ENCODE data around the gene ZNF550.

ZNF550 gene

DNA sequence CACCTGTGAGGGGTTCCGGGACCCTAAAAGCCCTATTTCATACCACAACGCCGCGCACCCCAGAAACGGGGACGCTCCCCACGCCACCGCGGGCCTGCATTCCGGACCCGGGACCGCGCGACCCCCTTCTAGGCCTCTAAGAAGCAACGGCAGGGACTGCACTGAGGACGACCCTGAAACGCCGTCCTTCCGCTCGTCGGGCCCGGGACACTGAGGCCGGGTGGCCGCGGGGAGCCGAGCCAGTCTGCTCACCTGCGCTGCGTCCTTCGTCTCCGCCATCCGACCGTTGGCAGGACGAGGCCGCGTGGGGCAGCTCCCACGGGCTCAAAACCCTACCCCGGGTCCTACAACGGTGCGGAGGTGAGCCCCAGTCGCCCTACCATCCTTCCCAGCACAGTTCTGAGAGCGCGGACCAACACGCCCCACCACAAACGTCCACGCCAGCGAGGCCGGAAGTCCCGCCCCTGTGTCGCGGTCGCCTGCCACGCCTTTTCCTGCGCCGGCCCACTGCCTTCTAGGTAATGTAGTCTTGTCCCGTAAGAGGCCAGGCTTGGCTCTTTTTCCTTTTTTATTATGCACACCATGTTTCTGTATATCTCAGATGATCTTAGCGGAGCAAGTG lies at the start of gene ZNF550:
ZNF550 (minus strand) TSS at position 460 of the 622 bp plus-strand sequence; CDS start at position 279, 181 bp downstream.
- DNase-seq: peak; percentile 48

DNA sequence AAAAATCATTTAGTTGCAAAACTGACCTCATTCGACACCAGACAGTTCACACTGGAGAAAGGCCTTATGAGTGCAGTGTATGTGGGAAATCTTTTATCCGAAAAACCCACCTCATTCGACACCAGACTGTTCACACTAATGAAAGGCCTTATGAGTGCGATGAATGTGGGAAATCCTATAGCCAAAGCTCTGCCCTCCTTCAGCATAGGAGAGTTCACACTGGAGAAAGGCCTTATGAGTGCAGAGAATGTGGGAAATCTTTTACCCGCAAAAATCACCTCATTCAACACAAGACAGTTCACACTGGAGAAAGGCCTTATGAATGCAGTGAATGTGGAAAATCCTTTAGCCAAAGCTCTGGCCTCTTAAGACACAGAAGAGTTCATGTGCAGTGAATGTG lies 47.3 kb upstream of the ZNF550 start:
- no peak for DNase-seq

DNA sequence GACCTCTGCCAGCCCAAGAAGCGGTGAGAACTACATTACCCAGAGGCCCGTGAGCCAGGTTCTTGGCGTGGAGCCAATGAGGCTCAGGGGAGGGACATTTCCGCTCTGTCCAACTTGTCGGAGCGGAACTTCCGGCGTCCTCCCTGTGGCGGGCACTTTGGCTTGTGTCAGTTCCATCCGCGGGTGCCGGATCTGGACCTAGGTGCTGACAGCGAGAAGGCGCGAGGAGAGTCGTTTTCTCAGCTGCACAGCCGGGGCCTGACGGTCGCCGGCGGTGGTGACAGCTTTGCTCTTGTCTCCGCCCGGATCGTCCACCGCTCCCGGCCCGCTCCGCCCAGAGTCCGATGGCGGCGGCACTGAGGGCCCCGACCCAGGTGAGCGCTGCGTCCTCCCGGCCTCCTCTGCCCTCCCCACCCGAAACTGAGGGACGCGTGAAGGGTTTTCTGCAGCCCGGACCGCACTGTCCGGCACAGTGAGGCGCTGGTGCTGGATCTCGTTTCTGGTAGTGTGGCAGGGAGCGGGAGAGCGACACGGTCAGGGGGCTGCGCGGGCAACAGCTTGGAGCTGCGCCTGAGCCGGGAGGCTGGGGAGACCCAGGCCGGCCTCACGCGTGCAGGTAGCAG lies 40.2 kb upstream of the ZNF550 start, which contains the start of gene ZNF530:
ZNF530 (plus strand) TSS at position 125 of the 623 bp plus-strand sequence. CDS start 4,461 bp downstream, outside the sequence.
- DNase-seq: peak; percentile 72

GRCh38 chr19:57599377-57599760 lies 39.7 kb upstream of the ZNF550 start:
- no peak for DNase-seq

DNA sequence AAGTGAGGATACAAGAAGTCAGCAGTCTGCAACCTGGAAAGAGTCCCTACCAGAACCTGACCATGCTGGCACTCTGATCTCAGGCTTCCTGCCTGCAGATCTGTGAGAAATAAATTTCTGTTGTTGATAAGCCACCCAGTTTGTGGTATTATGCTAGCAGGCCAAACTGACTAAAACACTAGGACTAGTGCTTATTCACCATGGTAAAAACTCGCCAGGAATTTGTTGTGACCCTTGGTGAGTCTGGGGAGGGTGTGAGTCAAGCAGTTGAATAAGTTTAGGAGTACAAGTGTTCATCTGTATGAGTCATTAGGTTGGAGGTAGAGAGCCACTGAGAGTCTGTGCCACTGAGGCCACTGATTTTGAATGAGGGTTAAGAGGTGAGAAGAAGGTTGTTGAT lies 27.9 kb upstream of the ZNF550 start:
- no peak for DNase-seq

DNA sequence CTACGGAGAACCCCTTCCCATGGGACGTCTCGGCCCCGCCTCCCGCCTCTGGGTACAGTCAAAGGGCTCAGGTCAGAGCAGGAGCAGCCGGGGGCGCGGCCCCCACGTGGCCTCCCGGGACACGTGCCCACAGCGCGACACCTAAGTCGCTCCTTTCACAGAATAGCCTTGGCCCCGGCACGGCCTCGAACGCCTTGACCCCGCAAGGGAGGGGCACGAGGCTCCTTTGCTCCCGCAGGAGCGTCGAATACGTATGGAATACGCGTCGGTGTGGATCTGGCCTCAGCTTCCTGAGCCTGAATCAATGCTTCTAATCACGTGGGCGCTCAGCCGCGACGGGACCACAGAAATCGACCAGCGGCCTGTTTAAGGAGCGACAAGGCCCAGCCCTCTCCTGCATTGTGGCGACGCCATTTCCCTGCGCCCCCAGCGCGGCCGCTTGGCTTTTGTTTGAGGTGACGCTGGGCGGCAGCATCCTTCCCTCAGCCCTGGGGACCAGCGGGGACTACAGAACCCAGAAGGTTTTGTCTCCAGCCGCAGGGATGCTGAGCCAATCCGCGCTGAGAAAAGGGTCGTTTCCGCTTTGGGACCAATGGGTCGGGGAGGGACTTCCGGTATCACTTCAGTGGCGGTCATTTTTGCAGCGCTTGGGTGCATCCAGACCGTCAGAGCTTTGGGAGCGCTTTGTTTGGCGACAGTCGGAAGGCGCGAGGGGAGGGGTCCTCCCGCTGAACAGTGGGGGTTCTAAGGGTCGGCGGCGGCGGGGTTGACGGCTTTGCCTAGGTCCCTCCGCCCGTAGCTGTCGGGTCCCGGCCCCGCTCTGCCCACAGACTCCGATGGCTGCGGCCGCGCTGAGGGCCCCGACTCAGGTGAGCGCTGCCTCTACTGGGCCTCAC lies 24.1 kb upstream of the ZNF550 start, which contains the start of gene ZIK1:
ZIK1 (plus strand) TSS at position 625 of the 896 bp plus-strand sequence; CDS start at position 837, 212 bp downstream.
- no peak for DNase-seq

- DNase-seq: no peak
Measured at GRCh38 chr19:57583104-57583520, 23.4 kb upstream of the ZNF550 start.

GRCh38 chr19:57578487-57579205 lies 19.0 kb upstream of the ZNF550 start, which contains the start of gene ZNF416:
Gene ZNF416, minus strand, starts transcription at chr19:57578911. Its CDS starts 207 bp downstream, at chr19:57578704.
- peak; percentile 91 for DNase-seq

GRCh38 chr19:57576661-57577060 lies 17.0 kb upstream of the ZNF550 start:
- DNase-seq: no peak

GRCh38 chr19:57572415-57572947 lies 12.8 kb upstream of the ZNF550 start:
- no peak for DNase-seq

GRCh38 chr19:57570707-57571106 lies 11.0 kb upstream of the ZNF550 start:
- no peak for DNase-seq

GRCh38 chr19:57566396-57567265 lies 7.0 kb upstream of the ZNF550 start:
- DNase-seq: no peak

- no peak for DNase-seq
Measured at GRCh38 chr19:57563547-57563946, 3.9 kb upstream of the ZNF550 start.

- DNase-seq: no peak
Measured at GRCh38 chr19:57560049-57560491, 407 bp upstream of the ZNF550 start.

GRCh38 chr19:57559008-57559403 lies 657 bp downstream of the ZNF550 start:
- no peak for DNase-seq

DNA sequence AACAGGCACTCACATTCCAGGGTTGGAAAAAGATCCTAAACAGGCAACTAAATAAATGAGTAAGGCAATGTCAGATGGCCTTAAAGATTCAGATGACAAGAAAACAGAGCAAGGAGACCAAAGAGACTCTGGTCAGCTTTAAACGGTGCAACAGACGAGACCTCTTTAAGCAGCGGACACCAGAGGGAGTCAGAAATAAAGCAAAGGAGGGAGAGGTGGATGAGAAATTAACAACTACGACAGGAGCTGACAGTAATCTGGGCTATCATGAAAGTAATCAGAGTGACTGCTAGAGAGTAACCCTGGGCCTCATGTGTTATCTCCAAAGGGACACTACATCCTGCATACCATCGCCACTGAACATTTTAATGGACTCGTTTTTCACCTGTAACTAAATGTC lies 1.1 kb downstream of the ZNF550 start:
- DNase-seq: no peak

GRCh38 chr19:57557659-57558058 lies 2.0 kb downstream of the ZNF550 start:
- DNase-seq: no peak

- no peak for DNase-seq
Measured at GRCh38 chr19:57552432-57552831, 7.2 kb downstream of the ZNF550 start.

- no peak for DNase-seq
Measured at GRCh38 chr19:57546513-57546912, 13.2 kb downstream of the ZNF550 start.

DNA sequence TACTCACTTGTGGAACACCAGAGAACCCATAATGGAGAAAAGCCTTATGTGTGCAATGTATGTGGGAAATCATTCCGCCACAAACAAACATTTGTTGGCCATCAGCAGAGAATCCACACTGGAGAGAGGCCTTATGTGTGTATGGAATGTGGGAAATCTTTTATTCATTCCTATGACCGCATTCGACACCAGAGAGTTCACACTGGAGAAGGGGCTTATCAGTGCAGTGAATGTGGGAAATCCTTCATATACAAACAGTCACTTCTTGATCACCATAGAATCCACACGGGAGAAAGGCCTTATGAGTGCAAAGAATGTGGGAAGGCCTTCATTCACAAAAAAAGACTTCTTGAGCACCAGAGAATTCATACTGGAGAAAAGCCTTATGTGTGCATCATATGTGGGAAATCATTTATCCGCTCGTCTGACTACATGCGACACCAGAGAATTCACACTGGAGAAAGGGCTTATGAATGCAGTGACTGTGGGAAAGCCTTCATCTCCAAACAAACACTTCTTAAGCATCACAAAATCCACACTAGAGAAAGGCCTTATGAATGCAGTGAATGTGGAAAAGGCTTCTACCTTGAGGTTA lies 21.6 kb downstream of the ZNF550 start:
- DNase-seq: no peak

Data from NCI-H2029 treated with DMSO at 0.1 percent for 48 hours (cell line).